Measurements from ENCODE around the gene E2F6. TPM values are rescaled to one million over a fixed set of nuclear protein-coding genes. Genes with fewer than 3 reads are reported as not detected.

E2F6 gene
- total and polyA plus RNA-seq, 2 of the 8 experiments (the other 6 are each of a cell fraction or from before 2014, with no cell fraction given) = 8.3 to 14.9 TPM

DNA sequence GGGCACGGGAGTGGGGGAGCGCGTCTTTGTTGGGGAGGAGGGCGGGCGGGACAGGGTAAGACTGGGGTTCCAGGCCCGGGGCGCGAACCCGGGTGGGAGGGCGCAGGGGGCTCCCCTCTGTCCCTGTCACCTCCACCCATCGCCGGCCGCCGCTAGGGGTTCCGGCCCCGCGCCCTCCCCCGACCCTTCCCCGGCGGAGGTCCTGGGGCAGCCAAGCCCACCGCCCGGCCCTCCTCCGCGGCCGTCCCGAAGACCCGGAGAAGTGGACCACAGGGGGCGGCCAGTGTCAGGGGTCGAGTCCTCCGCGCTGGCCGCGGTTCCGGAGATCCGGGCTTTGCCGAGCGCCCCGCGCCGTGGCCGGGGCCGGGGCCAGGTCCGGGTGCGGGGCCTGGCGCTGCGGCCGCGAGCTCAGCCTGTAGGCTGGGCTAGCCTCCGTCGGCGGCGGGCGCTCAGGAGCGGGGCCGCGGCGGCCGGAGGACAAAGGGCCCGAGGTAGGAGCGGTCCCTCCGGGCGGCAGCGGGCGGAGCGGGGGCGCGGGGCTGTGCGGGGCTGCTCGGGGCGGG, 16.6 kb upstream of the E2F6 start (continued):
- TF ChIP-seq CHD2 (IDR thresholded peaks at IDR 0.05; ENCODE audit: low read length) (0 out of 2 replicates have a peak, but pooled peaks have one; percentile 37), CEBPB (IDR thresholded peaks at IDR 0.05; ENCODE audit: low read depth, low read length) (no peak), PHF8 (conservative IDR thresholded peaks at IDR 0.05; ENCODE audit: low read depth, low read length) (peak; percentile 68), POU5F1 (IDR thresholded peaks at IDR 0.05; ENCODE audit: low read depth, low read length) (0 out of 2 replicates have a peak, but pooled peaks have one; percentile 22), CHD1 (IDR thresholded peaks at IDR 0.05; ENCODE audit: low read depth, low read length) (no peak), CBX8 (IDR thresholded peaks at IDR 0.05; ENCODE audit: borderline replicate concordance, low read depth, low read length) (no peak), POLR2AphosphoS5 (IDR thresholded peaks at IDR 0.05; ENCODE audit: low read depth, low read length) (0 out of 2 replicates have a peak, but pooled peaks have one; percentile 13), SP1 (IDR thresholded peaks at IDR 0.05; ENCODE audit: low read depth, low read length) (peak; percentile 98), SIRT6 (IDR thresholded peaks at IDR 0.05; ENCODE audit: low read length) (no peak), RFX5 (IDR thresholded peaks at IDR 0.05; ENCODE audit: borderline replicate concordance, low read depth, low read length) (peak; percentile 67; the same call in 1 of the 2 replicates), SIX5 (IDR thresholded peaks at IDR 0.05; ENCODE audit: low read depth, low read length) (no peak), TCF12 (IDR thresholded peaks at IDR 0.05; ENCODE audit: low read depth, low read length) (0 out of 2 replicates have a peak, but pooled peaks have one; percentile 32), RAD21 (IDR thresholded peaks at IDR 0.05 in 1 of 2, conservative IDR thresholded peaks at IDR 0.05 in 1 of 2; ENCODE audit: low read depth in 2 of 2, low read length in 2 of 2) (peak; percentile 13 to 14; a peak in 2 of 4 replicates), RNF2 (IDR thresholded peaks at IDR 0.05; ENCODE audit: borderline replicate concordance, low read depth, low read length, missing control alignments, poor library complexity, severe bottlenecking) (no peak), KDM1A (IDR thresholded peaks at IDR 0.05; ENCODE audit: borderline replicate concordance, low read length) (no peak; the same call in 1 of the 2 replicates), CREB1 (IDR thresholded peaks at IDR 0.05) (peak; percentile 24; the same call in 1 of the 2 replicates), YY1 (IDR thresholded peaks at IDR 0.05; ENCODE audit: low read depth, low read length) (peak; percentile 84), BRCA1 (IDR thresholded peaks at IDR 0.05; ENCODE audit: low read depth, low read length) (no peak), CTBP2 (IDR thresholded peaks at IDR 0.05; ENCODE audit: borderline replicate concordance, insufficient read depth, insufficient read length, low read length) (no peak), SRF (IDR thresholded peaks at IDR 0.05; ENCODE audit: low read depth, low read length) (no peak), NANOG (IDR thresholded peaks at IDR 0.05; ENCODE audit: insufficient read depth, low read depth, low read length, poor library complexity, severe bottlenecking) (peak; percentile 39), TAF7 (optimal IDR thresholded peaks at IDR 0.05; ENCODE audit: borderline replicate concordance, low read depth, low read length) (peak; percentile 82), POLR2A (IDR thresholded peaks at IDR 0.05; ENCODE audit: control extremely low read depth in 1 of 2, low read depth in 2 of 2, low read length in 2 of 2) (peak; percentile 58 to 75), SIN3A (conservative IDR thresholded peaks at IDR 0.05 in 1 of 2, IDR thresholded peaks at IDR 0.05 in 1 of 2; ENCODE audit: low read depth in 1 of 2, low read length in 2 of 2) (peak in 1 of 2 experiments; percentile 86; a peak in 1 of 4 replicates)
- TF ChIP-seq, protein P1, sequence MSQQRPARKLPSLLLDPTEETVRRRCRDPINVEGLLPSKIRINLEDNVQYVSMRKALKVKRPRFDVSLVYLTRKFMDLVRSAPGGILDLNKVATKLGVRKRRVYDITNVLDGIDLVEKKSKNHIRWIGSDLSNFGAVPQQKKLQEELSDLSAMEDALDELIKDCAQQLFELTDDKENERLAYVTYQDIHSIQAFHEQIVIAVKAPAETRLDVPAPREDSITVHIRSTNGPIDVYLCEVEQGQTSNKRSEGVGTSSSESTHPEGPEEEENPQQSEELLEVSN (IDR thresholded peaks at IDR 0.05) = no peak

All from H1 (cell line).